GM19193 (cell line): Measurements from ENCODE around the gene MED27.

ENCODE experiments used
- POLR2A ChIP-seq: IDR thresholded peaks from 4 replicates; pipeline ENCODE4 v1.6.1; 2011; ENCODE audit not compliant: insufficient read depth, insufficient read length; ENCODE audit errors: extremely low read depth

Gene MED27

GRCh38 chr9:131982102-131982501 lies 97.6 kb downstream of the MED27 start:
- TF ChIP-seq POLR2A: no peak

DNA sequence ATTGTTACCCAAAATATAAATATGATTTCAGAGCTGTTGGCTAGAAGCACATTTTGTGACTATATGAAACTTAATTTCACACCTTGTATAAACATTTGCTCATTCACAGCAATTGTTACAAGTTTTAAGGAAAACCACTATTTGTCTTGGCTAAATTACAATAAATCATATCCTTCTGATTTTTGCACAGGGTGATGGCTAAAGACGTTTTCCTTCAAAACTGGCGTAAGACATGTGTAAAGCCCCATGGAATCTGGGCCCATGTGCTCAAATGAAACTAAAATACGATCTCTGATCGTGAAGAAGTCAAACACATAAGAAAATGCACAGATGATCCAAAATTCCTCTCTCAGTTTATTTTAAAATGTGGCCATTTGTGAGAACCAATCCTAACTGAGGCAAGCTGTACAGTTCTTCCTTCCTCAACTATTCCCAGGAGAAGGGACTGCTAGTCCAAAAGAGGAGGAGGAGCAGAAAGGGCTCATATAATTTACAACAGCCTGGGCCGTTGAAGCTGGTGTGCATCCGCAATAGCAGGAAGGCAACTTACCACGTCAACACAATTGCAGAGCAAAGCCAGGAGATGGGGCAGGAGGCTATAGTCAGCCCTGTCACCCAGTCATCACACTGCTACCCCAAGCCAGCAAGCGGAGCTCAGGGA lies 98.4 kb downstream of the MED27 start:
- no peak for TF ChIP-seq POLR2A

DNA sequence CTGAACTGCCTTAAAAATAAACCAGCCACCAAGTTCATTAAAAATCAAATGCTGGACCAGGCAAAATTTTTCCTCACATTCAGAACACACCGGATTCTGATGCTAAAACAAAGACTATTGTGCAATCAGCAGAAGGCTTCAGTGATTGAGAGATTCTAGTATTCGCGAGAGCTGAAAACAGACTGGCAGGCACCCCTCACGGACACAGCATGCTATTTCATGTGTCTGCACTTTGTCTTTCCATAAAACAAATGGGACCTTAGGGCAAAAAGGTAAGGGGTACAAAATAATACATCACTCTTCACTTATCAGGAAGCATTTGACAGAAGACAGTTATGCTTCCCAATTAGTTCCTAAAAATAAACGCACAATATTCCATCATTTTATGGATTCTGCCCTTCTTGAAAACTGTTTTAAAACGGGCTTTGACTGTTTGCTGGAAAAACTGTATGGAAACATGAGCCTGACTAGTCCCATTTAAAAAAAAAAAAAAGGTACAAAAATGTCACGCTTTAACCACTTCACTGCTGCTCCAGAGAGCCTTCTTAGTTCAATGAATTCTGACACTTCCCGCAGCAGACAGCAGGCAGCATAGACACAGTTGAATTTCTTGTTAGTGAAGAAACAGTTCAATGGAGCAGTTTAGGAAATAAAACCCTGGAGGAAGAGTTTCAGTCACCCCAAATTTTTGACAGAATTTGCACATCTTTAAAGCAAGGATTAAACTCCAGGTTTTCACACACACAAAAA lies 99.2 kb downstream of the MED27 start:
- TF ChIP-seq POLR2A: no peak

- TF ChIP-seq POLR2A: no peak
Observed at GRCh38 chr9:131977109-131977838, 102.4 kb downstream of the MED27 start.

DNA sequence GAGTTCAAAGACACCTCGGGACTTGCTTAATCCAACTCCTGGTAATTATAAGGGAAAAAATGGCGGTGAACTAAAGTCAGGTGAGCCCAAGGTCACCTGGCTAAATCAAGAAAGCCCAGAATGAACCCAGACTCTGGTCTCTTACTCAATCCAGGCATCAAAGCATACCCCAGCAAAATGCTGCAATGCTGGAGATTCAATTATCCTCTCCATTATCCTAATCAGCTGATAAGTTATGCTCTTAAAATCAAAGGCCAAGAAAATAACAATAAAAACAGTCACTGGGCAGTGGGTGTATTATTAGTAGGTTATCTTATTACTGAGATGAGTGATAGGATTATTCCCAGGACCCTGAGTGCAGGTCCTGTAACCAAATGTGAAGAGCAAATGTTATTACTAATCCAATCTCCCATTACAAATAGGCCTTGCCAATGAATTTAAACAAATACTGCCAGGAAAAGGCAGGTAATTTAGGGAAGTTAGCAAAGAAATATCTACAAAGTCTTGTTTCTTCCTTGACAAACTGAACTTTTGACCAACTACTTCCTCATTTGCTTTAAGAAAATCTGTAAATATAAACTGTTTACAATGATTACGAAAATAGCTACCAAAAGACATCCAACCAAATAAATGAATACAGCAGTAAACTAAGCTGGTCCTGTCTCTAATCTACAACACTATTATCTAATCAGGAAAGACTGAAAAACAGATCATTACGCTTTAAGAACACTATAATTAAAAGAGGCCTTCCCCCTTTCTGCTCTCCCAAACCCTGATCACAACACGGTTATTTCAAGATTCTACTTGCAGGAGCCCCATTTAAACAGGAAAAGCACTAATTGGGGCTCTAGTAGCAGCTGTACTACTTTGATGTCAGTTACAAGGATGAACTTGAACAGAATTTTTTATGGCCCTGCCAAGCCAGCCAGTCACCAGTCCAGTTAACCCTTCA lies 103.2 kb downstream of the MED27 start:
- TF ChIP-seq POLR2A: no peak

GRCh38 chr9:131972889-131973288 lies 106.8 kb downstream of the MED27 start:
- no peak for TF ChIP-seq POLR2A

GRCh38 chr9:131971482-131972074 lies 108.1 kb downstream of the MED27 start:
- TF ChIP-seq POLR2A: no peak

DNA sequence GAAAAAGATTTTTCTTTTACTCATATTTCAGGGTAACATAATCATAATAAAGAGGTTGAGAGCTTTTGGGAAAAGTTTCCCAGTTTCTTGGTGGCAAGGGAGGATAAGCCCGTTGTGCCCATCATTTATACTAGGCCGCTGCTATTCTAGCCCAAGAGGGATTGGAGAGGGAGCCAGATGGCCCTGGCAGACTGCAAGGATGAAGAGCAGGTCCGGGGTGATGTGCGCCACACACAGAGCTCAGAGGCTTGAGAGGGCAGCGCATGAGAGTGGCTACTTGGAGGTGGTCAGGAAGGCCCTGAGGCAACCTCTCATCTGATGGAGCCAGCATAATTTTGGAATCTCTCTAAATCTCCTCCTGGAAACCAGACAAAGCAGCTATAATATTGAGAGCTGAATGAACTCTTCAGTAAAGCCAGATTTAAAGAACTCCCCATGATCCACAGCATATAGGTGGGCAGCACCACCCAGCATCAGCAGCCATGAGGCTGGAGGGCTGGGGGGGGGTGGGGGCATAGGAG lies 110.1 kb downstream of the MED27 start:
- TF ChIP-seq POLR2A: no peak

DNA sequence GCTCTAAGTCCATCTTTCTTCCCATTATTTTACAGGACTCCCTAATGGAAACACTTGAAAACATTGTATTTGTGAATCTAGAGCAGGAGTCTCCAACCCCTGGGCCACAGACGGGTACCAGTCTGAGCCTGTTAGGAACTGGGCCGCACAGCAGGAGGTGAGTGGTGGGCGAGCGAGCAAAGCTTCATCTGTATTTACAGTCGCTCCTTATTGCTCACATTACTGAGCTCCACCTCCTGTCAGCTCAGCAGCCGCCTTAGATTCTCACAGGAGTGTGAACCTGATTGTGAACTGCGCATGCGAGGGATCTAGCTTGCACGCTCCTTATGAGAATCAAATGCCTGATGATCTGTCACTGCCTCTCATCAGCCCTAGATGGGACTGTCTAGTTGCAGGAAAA lies 111.0 kb downstream of the MED27 start:
- TF ChIP-seq POLR2A: no peak

DNA sequence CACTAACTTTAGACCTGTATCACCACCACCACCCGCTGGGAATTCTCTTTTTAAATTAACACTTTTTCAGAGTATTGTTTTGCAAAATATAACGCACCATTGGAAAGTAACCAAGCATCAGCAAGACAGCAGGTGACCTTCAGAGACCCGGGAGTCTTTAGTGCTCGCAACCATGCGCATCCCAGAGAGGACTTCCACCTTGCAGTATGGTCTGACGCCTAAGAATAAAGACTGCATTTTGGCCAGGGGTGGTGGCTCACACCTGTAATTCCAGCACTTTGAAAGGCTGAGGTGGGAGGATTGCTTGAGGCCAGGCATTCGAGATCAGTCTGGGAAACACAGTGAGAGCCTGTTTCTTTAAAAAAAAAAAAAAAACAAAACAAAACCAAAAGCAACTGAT lies 113.8 kb downstream of the MED27 start:
- TF ChIP-seq POLR2A: no peak

GRCh38 chr9:131965103-131965502 lies 114.6 kb downstream of the MED27 start:
- no peak for TF ChIP-seq POLR2A

DNA sequence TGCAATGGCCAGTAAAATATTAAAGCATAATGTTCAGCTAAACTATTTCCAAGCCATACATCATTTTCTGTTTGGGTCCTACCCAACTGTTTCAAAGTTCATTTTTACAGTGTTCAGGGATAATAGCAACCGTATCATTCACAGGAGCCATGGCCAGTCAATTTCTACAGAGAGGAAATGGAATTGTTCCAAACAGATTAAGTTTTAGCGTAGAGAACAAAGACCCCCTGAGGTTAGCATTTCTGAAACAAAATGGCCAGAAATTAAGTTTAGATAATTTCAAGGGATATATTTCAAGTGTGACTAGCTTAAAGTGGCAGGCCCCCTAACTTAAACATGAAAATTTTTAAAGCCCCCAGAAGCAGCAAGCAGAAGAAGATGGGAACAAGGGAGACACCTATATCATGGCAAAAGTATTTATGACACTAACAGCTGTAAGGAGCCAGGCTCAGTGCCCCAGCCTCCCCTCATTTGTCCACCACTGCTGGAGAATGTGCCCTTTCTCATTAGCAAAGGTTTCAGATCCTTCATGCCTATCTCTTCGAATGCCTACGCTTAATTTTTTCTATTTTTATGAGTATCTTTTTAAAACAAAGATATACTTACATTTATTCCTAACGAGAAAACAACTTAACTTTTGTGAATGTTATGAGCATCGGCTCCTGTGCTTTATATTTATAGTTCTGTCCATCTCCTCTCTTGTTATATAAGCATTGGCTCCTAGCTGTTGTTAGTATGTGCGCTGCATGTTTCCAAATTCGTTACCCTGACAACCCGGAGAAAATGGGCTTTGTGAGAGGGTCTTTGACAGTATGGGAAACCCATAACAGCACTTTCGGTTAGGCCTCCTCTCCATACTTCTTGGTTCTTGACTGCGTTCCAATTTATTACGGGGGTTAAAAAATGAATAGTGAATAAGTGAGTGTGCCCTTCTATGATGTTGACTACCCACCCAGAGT lies 116.3 kb downstream of the MED27 start:
- no peak for TF ChIP-seq POLR2A

GRCh38 chr9:131961496-131961880 lies 118.2 kb downstream of the MED27 start:
- no peak for TF ChIP-seq POLR2A
